HG02981 (cell line): ENCODE measurements around the gene PRSS21.

ENCODE experiments used
- ATAC-seq: cut with Tn5 transposase; IDR thresholded peaks from one replicate; pipeline ENCODE4 v1.9.1; 2021; ENCODE audit warnings: mild to moderate bottlenecking, moderate library complexity; ENCODE audit not compliant: unreplicated experiment

Gene PRSS21

GRCh38 chr16:2779151-2779920, 37.7 kb upstream of the PRSS21 start:
- ATAC-seq = no peak

- no peak for ATAC-seq
These were observed 36.8 kb upstream of the PRSS21 start for GRCh38 chr16:2779978-2780898.

- no peak for ATAC-seq
These were observed 34.3 kb upstream of the PRSS21 start for GRCh38 chr16:2782583-2783351.

GRCh38 chr16:2783581-2784357, 33.3 kb upstream of the PRSS21 start:
- ATAC-seq = no peak

- ATAC-seq = no peak
These were observed 32.5 kb upstream of the PRSS21 start for GRCh38 chr16:2784358-2785100.

- no peak for ATAC-seq
These were observed 31.7 kb upstream of the PRSS21 start for GRCh38 chr16:2785101-2785991.

- ATAC-seq = no peak
These were observed 30.8 kb upstream of the PRSS21 start for GRCh38 chr16:2786061-2786825.

- no peak for ATAC-seq
These were observed 30.2 kb upstream of the PRSS21 start for GRCh38 chr16:2786826-2787151.

GRCh38 chr16:2787406-2787805, 29.6 kb upstream of the PRSS21 start, which contains the start of gene PRSS33:
PRSS33 (minus strand) TSS chr16:2787560; CDS start chr16:2786547, 1,013 bp downstream.
- no peak for ATAC-seq

GRCh38 chr16:2787961-2788360, 29.1 kb upstream of the PRSS21 start:
- ATAC-seq = no peak

- ATAC-seq = no peak
These were observed 26.4 kb upstream of the PRSS21 start for GRCh38 chr16:2790631-2791030.

- ATAC-seq = no peak
These were observed 25.9 kb upstream of the PRSS21 start for GRCh38 chr16:2791174-2791573.

GRCh38 chr16:2792940-2793339, 24.1 kb upstream of the PRSS21 start:
- ATAC-seq = no peak

GRCh38 chr16:2795395-2796143, 21.5 kb upstream of the PRSS21 start:
- no peak for ATAC-seq

- no peak for ATAC-seq
These were observed 18.3 kb upstream of the PRSS21 start for GRCh38 chr16:2798723-2799204.

GRCh38 chr16:2799205-2799858, 17.7 kb upstream of the PRSS21 start:
- no peak for ATAC-seq

- ATAC-seq = no peak
These were observed 17.2 kb upstream of the PRSS21 start for GRCh38 chr16:2799859-2800226.
